GM21423 (cell line): ENCODE measurements around the gene KRTAP20-4.

Experiments
- ATAC-seq: cut with Tn5 transposase; IDR thresholded peaks from one replicate; pipeline ENCODE4 v1.9.1; 2021; ENCODE audit warnings: mild to moderate bottlenecking, moderate library complexity; ENCODE audit not compliant: unreplicated experiment

KRTAP20-4 gene

DNA sequence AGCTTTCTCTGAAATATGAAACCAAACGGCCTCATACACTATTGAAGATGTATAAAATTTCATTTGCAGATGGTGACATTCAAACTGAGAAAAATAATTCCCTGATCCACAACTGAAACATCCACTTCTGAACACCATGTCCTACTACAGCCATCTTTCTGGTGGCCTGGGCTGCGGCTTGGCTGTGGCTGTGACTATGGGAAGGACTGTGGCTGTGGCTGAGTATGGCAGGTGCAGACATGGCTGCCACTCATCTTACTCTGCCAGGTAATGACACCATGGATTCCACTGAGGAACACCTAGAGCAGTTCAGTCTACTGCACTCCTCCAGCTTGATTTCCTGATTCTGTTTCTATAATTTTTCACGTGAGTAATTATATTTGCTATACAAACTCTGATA is at the start of gene KRTAP20-4:
Gene KRTAP20-4 (plus strand): TSS at position 106 of the 400 bp plus-strand sequence.
- ATAC-seq: no peak

DNA sequence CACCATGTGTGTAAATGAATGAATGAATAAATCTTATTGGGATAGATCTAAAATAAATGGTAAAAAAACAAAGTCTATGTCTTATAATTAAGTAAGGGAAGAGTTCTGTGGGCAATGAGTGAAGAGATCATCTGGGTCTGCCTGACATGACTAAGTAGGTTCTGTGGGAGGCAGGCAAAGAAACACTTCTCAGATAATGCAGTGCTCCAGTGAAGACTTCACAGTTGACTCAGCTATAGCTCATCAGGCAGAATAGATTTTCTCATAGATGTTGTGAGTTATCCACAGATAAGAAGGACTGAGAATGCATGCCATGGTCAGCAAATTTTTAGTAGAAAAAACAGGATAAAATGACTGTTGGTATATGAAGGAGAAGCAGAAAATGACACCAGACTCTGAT is 42.7 kb upstream of the KRTAP20-4 start:
- no peak for ATAC-seq

DNA sequence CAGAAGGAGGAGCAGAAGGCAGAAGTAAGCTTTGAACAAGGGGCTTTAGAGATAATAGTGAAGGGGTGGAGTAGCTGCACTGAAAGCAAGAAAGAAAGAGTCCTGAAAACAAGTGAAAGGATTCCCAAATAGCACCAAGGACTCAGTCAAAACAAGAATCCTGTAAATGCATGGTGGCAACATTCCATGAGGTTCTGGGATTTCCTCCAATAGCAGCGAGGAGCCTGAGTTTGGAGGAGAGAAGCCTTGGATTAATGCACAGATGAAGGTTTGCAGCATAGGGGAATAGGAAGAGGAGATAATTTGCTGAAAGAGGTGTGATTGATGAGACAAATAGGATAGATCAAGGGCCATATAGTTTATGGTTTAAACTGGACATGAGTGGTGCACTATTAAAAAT is 41.1 kb upstream of the KRTAP20-4 start:
- ATAC-seq: no peak

DNA sequence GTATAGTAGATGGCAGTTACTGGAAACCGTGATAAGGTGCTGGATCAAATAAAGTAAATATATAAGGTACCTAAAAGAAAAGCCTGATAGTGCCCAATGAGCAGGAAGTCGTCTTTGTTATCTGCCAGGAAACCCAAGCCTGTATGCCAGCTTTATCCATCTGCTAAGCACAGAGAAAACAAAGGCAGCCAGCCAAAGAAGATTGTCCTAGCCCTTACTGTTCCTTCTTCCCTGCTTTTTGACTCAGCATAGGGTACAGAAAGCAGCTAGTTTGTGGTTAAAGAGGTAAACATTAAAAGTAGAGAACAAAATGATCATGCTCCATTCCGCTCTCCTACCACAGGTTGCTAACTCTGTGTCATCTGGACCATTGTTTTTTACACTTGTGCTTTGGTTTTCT is 40.3 kb upstream of the KRTAP20-4 start:
- ATAC-seq: no peak

DNA sequence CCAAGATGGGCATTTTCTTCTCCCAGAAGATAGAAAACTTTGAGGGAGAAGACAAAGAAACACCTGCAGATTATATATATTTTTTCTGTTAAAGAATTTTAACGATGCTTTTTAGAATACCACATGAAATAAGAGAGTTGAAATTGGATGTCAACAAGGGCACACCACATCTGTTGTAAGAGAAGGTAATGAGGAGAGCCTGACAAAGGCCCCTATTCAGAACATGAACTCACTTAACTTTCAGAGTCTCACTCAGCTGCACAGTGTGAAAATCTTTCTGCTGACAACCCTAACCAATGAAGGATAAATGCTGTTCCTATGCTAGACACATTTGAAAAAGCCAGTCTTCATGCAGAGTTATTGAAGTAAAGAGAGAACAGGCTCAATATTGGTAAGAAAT is 37.6 kb upstream of the KRTAP20-4 start:
- no peak for ATAC-seq

DNA sequence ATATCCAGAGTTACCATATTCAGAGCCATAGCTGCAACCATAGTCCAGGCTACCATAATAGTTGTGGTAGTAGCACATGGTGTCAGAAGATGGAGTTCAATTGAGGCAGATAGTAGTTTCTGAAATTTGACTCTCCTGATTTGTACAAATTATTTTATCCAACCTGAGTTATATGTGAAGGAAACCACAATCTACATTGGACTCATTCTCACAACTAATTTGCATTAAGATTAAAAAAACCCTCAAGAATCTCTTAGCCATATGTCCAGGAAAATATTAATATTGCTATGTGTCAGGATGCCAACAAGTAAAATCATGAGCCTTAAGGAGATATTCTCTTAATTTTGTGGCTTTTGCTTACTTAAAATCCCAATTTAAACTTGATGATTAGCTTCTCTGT is 30.1 kb upstream of the KRTAP20-4 start, which contains the start of gene KRTAP22-2:
Gene KRTAP22-2 (minus strand): TSS at position 101 of the 400 bp plus-strand sequence.
- ATAC-seq: no peak

DNA sequence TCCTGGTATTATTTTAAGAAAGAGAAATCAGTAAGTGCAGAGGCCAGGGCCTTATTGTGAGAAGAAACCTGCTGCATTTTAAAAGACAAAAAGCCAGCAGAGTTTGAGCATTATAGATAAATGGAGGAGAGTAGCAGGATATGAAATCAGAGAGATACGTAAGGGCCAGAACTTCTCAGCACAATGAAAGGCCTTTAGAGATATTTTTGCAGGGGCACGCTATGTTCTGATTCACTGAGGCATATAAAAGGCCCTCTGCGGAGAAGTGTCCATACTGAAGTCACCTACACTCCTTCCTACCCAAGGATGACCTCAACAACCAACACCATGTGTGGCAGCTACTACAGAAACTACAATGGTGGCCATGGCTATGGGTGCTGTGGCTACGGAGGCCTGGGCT is 28.3 kb upstream of the KRTAP20-4 start, which contains the start of gene KRTAP6-3:
Gene KRTAP6-3 (plus strand): TSS at position 301 of the 400 bp plus-strand sequence. CDS start 6 bp downstream, at position 307.
- ATAC-seq: no peak

DNA sequence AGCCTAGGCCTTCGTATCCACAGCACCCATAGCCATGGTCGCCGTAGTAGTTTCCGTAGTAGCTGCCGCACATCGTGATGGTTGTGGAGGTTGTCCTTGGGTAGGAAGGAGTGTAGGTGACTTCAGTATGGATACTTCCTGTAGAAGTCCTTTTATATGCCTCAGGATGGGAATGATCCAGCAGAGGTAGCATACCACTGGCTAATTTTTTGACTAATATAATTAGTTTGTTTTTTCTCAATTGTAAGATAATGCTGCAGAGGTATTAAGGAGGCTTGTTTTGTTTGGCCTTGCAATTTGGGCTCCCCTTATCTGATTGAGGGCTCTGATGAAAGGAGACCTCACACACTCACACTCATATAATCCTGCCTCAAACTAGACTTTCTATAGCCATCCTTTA is 21.6 kb upstream of the KRTAP20-4 start, which contains the start of gene KRTAP6-2:
Gene KRTAP6-2 (minus strand): TSS at position 101 of the 400 bp plus-strand sequence. CDS start 28 bp downstream, at position 73.
- ATAC-seq: no peak

DNA sequence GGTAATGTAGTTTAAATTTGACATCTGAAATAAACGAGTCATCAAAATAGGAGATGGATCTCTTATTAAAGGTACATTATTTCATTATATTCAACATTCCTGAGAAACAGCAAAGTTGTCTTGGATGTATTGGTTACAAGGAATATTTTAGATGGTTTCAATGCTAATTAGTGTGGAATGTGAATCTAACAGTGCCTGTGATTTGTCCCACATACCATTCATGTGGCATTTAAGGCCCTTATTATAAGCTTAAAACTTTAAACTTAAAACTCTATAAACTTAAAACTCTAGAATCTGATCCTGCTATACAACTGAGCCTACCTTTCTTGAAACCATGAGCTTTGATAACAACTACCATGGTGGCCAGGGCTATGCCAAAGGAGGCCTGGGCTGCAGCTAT is 19.6 kb upstream of the KRTAP20-4 start, which contains the start of gene KRTAP22-1:
Gene KRTAP22-1 (plus strand): TSS at position 301 of the 400 bp plus-strand sequence.
- ATAC-seq: no peak

DNA sequence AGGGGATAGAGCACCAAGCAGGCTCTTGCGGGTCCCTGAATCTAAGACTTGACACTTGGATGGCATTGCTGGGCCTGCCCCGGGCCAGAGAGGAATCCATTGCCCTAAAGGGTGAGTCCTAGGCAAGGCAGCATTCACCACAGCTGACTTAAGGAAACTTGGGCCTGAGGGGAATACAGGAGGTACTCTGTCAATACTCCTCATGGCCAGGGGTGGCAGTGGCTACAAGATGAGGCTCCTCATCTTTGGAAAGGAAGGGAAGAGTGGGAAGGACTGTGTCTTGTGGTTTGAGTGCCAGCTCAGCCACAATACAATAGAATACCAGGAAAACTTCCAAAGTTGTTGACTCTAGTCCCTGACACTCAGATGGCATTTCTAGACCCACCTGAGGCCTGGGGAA is 14.5 kb upstream of the KRTAP20-4 start:
- ATAC-seq: no peak

DNA sequence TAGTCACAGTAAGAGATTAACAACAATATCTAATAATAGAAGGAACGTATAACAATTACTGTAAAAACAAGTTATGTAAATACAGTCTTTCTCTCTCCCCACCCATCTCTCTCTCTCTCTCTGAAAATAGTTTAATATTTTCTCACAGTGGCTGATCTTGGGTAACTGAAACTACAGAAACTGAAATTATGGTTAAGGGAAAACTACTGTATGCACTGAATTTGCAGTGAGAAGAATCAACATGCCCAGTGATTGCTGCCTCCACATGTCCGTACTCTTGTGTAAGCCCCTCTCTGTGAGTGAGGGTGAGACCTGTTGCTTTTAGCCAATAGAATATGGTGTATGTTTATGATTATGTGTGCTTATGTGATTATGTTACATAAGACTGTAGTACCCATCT is 8.3 kb upstream of the KRTAP20-4 start:
- no peak for ATAC-seq

DNA sequence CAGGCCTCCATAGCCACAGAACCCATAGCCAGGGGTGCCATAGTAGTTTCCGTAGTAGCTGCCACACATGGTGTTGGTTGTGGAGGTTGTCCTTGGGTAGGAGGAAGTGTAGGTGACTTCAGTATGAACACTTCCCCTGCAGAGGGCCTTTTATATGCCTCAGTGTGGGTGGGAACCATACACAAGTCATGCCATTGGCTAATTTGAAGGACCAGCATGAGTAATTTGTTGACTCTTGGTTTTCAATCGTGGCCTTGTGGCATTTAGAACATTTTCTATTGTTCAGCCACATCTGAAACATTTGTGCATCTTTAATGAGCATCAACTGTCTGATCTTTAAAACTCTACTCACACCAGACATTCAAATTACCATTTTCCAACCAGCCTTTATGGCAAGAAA is 6.6 kb upstream of the KRTAP20-4 start, which contains the start of gene KRTAP6-1:
Gene KRTAP6-1 (minus strand): TSS at position 95 of the 400 bp plus-strand sequence. CDS start 26 bp downstream, at position 69.
- no peak for ATAC-seq

DNA sequence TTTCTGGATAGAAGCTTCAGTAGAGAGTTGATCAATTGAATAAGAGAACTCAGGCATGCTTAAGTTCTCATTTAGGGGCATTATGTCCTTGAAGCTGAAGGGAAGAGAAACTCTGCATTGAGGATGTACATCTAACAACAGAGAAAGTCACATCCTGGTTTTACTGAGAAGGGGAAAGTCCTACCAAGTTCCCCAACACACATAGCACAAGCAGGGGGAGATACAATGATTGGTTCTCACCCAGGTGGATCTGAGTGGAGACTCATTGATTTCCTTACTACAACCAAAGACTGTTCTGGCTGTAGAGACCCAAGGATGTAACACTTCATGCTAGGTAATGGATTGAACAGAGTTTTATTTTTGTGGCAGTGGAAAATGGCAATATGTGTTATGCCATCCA is 5.2 kb upstream of the KRTAP20-4 start:
- no peak for ATAC-seq

DNA sequence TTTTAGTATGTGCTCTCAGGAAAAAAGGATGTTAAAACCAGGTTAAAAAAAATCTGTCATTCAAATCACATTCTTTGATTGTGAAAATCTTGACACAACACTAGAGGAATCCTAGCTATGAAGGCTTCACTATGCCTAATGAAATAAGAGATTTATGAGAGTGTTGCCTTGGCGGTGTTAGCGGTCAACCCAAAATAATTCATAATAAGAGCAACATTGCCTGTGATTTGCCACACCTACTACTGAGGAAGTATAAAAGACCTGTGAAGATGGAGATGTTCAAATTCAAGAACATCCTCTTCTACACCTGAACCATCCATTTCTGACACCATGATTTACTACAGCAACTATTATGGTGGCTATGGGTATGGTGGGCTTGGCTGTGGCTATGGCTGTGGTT is 4.3 kb upstream of the KRTAP20-4 start, which contains the start of gene KRTAP20-1:
Gene KRTAP20-1 (plus strand): TSS at position 301 of the 400 bp plus-strand sequence. CDS start 30 bp downstream, at position 331.
- no peak for ATAC-seq

DNA sequence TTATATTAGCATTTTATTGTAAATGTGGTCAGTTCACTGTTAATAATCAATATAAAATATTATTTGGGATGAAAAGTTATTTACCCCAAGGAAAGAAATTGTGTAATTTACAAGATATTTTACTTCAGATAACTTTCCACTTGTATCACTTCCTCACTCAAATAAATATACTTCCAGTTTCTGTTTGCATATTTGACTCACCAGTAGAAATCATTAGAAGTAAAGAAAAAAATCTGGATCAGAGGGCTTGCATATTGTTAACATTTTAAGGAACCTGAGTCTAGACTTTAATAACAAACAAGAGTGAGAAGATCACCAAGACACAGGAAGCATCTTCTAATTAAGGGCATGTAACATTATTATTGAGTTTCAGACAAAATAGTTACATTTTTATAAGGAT is 347 bp upstream of the KRTAP20-4 start:
- no peak for ATAC-seq

DNA sequence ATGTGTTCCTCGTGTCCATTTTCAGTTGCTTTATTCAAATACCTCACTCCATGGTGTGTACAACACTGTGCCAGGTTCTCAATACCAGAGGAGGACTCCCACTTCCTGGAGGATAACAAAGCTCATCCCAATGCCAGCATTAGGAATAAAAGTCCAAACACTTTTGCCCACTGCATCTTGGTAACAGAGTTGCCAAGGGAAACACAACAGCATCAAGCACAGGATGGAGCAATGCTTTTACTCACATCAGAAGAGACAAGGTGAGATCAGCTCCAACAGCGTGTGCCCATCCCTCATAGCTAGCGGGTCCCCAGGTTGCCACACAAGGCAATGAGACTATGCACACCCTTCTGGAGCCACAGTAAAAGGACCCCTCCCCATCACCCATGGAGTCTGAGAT is 2.9 kb downstream of the KRTAP20-4 start:
- no peak for ATAC-seq

DNA sequence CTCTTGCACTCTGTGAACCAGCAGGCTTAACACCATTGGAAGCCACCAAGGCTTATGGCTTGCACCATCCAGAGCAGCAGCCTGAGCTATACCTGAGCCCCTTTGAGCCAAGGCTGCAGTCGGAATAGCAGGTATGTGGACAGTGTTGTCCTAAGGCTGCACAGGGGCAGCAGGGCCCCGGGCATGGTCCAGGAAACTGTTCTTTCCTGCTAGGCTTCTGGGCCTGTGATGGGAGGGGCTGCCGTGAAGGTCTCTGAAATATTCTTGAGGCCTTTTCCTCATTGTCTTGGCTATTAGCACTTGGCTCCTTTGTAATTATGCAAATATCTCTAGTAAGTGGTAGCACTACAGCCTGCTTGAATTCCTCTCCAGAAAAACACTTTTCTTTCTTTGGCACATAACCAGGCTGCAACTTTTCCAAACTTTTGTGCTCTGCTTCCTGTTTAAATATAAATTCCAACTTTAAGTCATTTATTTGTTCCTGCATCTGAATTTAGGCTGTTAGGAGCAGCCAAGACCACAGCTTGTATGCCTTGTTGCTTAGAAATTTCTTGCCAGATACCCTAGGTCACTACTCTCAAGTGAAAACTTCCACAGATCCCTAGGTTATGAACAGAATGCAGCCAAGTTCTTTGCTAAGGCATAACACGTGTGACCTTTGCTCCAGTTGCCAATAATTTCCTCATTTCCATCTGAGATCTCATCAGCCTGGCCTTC is 5.2 kb downstream of the KRTAP20-4 start:
- ATAC-seq: no peak

DNA sequence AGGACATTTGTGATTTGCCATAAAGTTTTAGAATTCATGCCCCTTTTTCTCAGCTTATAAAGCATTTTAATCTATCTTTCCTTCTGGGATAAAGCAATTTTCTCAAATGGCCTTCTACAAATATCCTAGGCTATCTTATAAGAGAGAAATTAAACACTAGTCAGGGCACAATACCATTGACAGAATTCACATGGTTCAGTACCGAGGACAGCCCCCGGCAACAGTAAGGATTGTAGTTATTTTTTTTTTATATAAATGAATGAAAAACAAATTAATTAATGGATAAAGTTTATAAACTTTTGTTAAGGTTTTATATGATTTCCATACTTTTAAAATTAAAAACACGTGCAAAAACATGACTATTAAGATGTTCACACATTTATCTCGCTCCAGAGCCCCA is 7.7 kb downstream of the KRTAP20-4 start:
- ATAC-seq: no peak

DNA sequence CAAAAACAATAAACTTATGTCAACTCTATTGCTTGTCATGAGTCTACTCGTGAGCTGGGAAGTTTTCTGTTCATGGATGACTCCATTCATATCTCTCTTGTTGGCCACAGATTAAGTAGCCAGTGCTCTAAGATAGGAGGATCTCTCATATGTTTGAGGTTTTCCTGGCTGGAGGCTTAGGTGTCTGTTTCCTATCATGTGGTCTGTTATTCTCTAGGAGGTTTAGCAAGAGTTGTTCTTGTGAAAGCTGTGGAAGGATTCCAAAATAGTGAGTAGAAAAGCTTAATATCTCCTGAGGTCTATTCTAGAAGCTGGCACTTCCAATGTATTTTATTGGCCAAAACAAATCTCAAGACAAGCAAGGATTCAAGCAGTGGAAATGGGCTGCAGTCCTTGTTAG is 8.8 kb downstream of the KRTAP20-4 start:
- ATAC-seq: no peak

DNA sequence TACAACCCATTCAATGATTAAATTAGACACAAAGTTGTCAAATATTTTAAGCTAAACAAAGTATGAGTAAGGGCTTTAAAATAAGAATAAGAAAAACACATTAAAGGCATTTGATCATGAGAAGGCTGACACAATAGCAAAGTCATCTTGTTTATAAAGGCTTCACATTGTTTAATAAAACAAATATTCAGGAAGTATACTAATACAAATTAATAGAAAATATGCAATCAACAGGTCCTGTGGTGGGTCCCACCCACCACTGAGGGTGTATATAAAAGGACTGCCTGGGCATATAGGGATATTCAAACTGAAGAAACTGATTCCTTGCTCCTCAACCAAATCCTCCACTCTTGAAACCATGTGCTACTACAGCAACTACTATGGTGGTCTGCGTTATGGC is 14.5 kb downstream of the KRTAP20-4 start, which contains the start of gene KRTAP20-2:
Gene KRTAP20-2 (plus strand): TSS at position 301 of the 400 bp plus-strand sequence. CDS start 58 bp downstream, at position 359.
- ATAC-seq: no peak

DNA sequence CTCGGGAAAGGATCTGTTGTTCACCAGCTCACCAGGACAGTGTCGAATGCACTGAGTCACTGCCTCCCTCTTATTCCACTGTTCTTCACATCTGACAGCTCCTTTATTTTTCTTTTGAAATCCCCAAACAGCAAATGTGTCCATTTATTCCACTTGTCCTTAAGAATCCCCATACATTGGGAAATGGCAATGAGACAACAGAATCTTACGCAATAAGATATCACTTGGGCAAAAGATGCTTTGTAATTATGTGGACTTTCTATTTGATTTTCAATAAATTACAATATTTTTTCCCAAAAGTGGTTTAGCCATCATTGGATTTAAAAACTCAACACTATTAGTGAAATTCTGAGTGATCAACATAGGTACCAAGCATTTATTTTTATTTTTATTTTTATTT is 18.3 kb downstream of the KRTAP20-4 start:
- no peak for ATAC-seq

DNA sequence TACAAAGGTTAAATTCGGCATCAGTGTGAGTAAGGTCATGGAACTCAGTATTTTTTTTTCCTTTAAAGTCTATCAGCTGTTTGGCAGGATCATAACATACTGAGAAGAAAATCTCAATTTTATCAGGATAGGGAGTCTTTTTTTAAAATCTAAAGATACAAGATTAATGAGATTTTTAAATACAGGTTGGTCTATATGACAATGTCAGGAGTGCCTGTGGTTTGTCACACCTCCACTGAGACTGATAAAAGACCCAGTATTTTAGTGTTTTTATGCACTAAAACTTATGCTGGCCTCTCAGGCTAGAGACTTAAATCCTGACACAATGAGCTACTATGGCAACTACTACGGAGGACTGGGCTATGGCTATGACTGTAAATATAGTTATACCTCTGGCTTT is 22.1 kb downstream of the KRTAP20-4 start, which contains the start of gene KRTAP20-3:
Gene KRTAP20-3 (plus strand): TSS at position 301 of the 400 bp plus-strand sequence.
- no peak for ATAC-seq
